Motor neuron (in vitro differentiated cells): ENCODE data around the gene SPATA33. TPM values are rescaled to one million over a fixed set of nuclear protein-coding genes. Genes with fewer than 3 reads are reported as not detected.
"Not testable (repeated sequence)": the region's sequence is repeated elsewhere in the genome, so short reads cannot be mapped to it uniquely, and the experiment has no call there.

Experiments
- ATAC-seq, 8 experiments: fragments of 200-7000 bp; cut with Tn5 transposase; replicated peaks in 6 of 8; 2 replicates each; pipeline ENCODE4 v1.8.0; 2021; ENCODE audit warnings: mild to moderate bottlenecking in 8 of 8, moderate library complexity in 8 of 8
- H3K27ac ChIP-seq, 2 donors: fragments of 250-450 bp; sonication (Bioruptor Pico); 2 replicates each; pipeline ENCODE4 v1.9.0; 2021; ENCODE audit warnings: antibody characterized with exemption in 2 of 2, mild to moderate bottlenecking in 2 of 2, moderate library complexity in 1 of 2
- H3K4me1 ChIP-seq, 2 donors: fragments of 250-450 bp; sonication (Bioruptor Pico); replicated peaks in 1 of 2; 2 replicates each; pipeline ENCODE4 v1.6.1; 2021; ENCODE audit warnings: antibody characterized with exemption in 2 of 2, mild to moderate bottlenecking in 2 of 2, moderate library complexity in 1 of 2
- H3K4me3 ChIP-seq, 5 donors: fragments of 250-450 bp; sonication (Bioruptor Pico); 2 replicates each; pipeline ENCODE4 v1.9.0; 2021; ENCODE audit warnings: antibody characterized with exemption in 5 of 5, mild to moderate bottlenecking in 5 of 5, moderate library complexity in 4 of 5
- WGBS, 10 experiments: fragments of 450-650 bp; shearing (Covaris generic); methylation state at CpG; one replicate each; pipeline ENCODE4 v1.0.0; 2022; 5-methylcytosine and 5-hydroxymethylcytosine counted together
- in situ Hi-C, 9 experiments: fragments of 400-800 bp; cut with MboI; loops; one replicate each; pipeline ENCODE4 v1.15.0; 2021; ENCODE audit warnings: low sequenced_read_pairs in 9 of 9, low pct_unique_long_range_greater_than_20kb in 2 of 9; ENCODE audit not compliant: unreplicated experiment in 9 of 9
- total RNA-seq, 8 experiments: library from RNA; unstranded; fragments of 300-600 nt; gene quantifications; 2 replicates each; pipeline versions ENCODE4 v1.2.3 to v1.2.4, GENCODE V29; 2022

Gene SPATA33
- total RNA-seq, 8 experiments from 2014 or later = 4.3 to 22.4 (median 7.6) TPM

- WGBS, 10 experiments = 60 to 100% (median 72%) methylated on average over 1 to 8 of the region's 32 CpGs; no CpG with 5 or more reads in 4 of the 10 experiments
- in situ Hi-C loops = no loop called here
- Histone ChIP-seq H3K4me1 (peaks cover 13 to 15% of the 10 kb centered on the region in 2 donors), H3K27ac (no peak overlapping the region), H3K4me3 (peak overlapping the region; percentile 71 to 95 (median 81))
- no peak for ATAC-seq
Observed at GRCh38 chr16:89656435-89657121, 1.1 kb upstream of the SPATA33 start.

DNA sequence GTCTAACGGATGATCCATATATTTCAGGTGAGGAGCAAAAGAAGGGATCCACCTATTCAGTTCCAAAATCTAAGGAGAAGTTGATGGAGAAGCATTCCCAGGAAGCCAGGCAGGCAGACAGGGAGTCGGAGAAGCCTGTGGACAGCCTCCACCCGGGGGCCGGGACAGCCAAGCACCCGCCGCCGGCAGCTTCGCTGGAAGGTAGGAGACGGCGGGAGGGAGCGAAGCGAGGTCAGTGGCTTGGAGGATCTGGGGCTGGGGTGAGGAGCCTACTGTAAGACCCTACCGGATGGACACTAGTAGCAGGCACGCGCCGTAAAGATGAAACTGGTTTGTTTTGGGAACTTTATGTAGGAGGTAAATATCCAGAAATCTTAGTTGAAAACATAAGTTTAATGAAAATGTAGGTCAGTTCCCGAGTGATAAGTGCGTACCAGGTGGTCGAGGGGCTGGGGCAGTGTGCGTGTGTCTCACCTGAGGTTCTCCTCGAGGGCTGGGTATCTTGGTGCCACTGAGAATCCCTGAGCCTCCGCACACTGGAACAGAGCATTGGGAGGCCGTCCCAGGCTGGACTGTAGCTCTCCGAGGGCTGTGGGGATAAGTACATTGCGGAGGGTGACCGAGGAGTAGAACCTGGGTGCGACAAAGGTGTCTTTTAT, 714 bp downstream of the SPATA33 start:
- H3K4me1 ChIP-seq = peaks cover 13 to 15% of the 10 kb centered on the region in 2 donors
- peak overlapping the region; percentile 28 to 83 for H3K27ac ChIP-seq
- H3K4me3 ChIP-seq = peak overlapping the region; percentile 71 to 95 (median 81)
- WGBS, 10 experiments = 5 to 80% (median 18%) methylated on average over 1 to 22 of the region's 27 CpGs; no CpG with 5 or more reads in 2 of the 10 experiments
- in situ Hi-C loops = no loop called here
- peak; percentile 14 to 29 (median 24) for ATAC-seq

GRCh38 chr16:89660146-89660545, 2.5 kb downstream of the SPATA33 start:
- peaks cover 13 to 15% of the 10 kb centered on the region in 2 donors for H3K4me1 ChIP-seq
- H3K27ac ChIP-seq = no peak overlapping the region
- H3K4me3 ChIP-seq = no peak overlapping the region
- in situ Hi-C loops = no loop called here
- ATAC-seq = no peak
- WGBS, 10 experiments = 88 to 100% (median 92%) methylated on average over 1 to 6 of the region's 7 CpGs; no CpG with 5 or more reads in 5 of the 10 experiments

DNA sequence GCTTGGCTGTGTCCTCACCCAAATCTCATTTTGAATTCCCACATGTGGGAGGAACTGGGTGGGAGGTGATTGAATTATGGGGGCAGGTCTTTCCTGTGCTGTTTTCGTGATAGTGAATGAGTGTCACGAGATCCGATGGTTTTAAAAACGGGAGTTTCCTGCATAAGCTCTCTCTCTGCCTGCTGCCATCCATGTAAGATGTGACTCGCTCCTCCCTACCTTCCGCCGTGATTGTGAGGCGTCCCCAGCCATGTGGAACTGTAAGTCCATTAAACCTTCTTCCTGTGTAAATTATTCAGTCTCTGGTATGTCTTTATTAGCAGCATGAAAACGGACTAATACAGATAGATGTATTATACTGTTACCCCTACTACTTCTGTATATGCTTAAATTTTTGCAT, 3.6 kb downstream of the SPATA33 start:
- ATAC-seq = no peak
- in situ Hi-C loops = no loop called here
- Histone ChIP-seq H3K4me1 (peaks cover 13% of the 10 kb centered on the region in 2 donors), H3K27ac (no peak overlapping the region), H3K4me3 (no peak overlapping the region)
- 84 to 100% (median 100%) methylated on average over 2 to 7 of the region's 9 CpGs; no CpG with 5 or more reads in 2 of the 10 experiments for WGBS, 10 experiments

GRCh38 chr16:89664238-89664637, 6.6 kb downstream of the SPATA33 start:
- H3K4me3 ChIP-seq, in situ Hi-C loops, H3K4me1 ChIP-seq, H3K27ac ChIP-seq: not testable (repeated sequence)
- WGBS, 10 experiments = 40 to 90% (median 82%) methylated on average over 1 to 7 of the region's 11 CpGs; no CpG with 5 or more reads in 6 of the 10 experiments
- ATAC-seq = peak in 3 of 8 experiments; percentile 30 to 61 (median 59)

DNA sequence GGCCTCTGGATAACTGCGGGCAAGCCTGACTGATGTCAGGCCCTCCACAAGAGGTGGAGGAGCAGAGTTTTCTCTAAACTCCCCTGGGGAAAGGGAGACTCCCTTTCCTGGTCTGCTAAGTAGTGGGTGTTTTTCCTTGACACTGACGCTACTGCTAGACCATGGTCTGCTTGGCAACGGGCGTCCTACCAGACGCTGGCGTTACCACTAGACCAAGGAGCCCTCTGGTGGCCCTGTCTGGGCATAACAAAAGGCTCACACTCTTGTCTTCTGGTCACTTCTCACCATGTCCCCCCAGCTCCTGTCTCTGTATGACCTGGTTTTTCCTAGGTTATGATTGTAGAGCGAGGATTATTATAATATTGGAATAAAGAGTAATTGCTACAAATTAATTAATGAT, 9.4 kb downstream of the SPATA33 start:
- H3K27ac ChIP-seq, H3K4me1 ChIP-seq, H3K4me3 ChIP-seq, ATAC-seq, in situ Hi-C loops: not testable (repeated sequence)
- 24 to 100% (median 52%) methylated on average over 1 to 4 of the region's 7 CpGs; no CpG with 5 or more reads in 5 of the 10 experiments for WGBS, 10 experiments

DNA sequence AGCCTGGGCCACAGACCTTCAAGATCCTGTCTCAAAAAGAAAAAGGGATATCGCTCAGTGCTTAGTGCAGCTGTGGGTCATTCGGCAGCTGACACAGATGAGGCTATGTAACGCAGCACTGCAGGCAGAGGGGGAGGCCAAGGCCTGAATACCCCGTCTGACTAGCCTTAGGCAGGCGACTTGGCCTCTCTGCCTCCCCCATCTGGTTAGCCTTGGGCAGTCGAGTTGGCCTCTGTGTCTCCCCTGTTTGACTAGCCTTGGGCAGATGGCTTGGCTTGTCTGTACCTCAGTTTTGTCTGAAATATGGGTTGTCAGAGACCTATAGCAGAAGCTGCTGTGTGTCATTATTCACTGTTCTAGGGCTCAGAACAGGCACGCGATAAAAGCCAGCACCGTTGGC, 10.0 kb downstream of the SPATA33 start:
- ATAC-seq = no peak
- Histone ChIP-seq H3K4me1 (no peaks in the 10 kb centered on the region), H3K4me3 (no peak overlapping the region), H3K27ac (no peak overlapping the region)
- in situ Hi-C loops = no loop called here
- WGBS, 10 experiments = 60 to 100% (median 80%) methylated on average over 1 to 5 of the region's 9 CpGs; no CpG with 5 or more reads in 5 of the 10 experiments

GRCh38 chr16:89668790-89669158, 11.1 kb downstream of the SPATA33 start:
- H3K4me1 ChIP-seq = no peaks in the 10 kb centered on the region
- no peak overlapping the region for H3K4me3 ChIP-seq
- WGBS, 10 experiments = 60 to 100% (median 80%) methylated on average over 1 to 5 of the region's 5 CpGs; no CpG with 5 or more reads in 5 of the 10 experiments
- no peak for ATAC-seq
- in situ Hi-C loops = no loop called here
- H3K27ac ChIP-seq = no peak overlapping the region

DNA sequence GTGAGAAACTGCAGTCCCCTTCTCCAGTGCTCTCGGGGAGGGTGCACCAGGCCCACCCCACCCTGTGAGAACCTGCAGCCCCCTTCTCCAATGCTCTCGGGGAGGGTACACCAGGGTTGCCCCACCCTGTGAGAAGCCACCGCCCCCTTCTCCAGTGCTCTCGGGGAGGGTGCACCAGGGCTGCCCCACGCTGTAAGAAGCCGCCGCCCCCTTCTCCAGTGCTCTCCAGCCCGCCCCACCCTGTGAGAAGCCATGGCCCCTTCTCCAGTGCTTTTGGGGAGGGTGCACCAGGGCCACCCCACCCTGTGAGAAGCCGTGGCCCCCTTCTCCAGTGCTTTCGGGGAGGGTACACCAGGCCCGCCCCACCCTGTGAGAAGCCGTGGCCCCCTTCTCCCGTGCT, 12.1 kb downstream of the SPATA33 start:
- no peak overlapping the region for H3K27ac ChIP-seq
- H3K4me3 ChIP-seq = no peak overlapping the region
- H3K4me1 ChIP-seq = no peaks in the 10 kb centered on the region
- peak in 3 of 8 experiments; percentile 12 to 34 (median 16) for ATAC-seq
- WGBS, 10 experiments = no CpG with 5 or more reads among the region's 13 CpGs
- in situ Hi-C loops = no loop called here

GRCh38 chr16:89670496-89671431, 13.1 kb downstream of the SPATA33 start:
- peak in 1 of 8 experiments; percentile 18 for ATAC-seq
- in situ Hi-C loops = no loop called here
- Histone ChIP-seq H3K27ac (no peak overlapping the region), H3K4me3 (no peak overlapping the region), H3K4me1 (no peaks in the 10 kb centered on the region)
- 40 to 100% (median 90%) methylated on average over 1 to 8 of the region's 10 CpGs; no CpG with 5 or more reads in 2 of the 10 experiments for WGBS, 10 experiments

- ATAC-seq, H3K4me3 ChIP-seq, H3K27ac ChIP-seq, in situ Hi-C loops, H3K4me1 ChIP-seq: not testable (repeated sequence)
- WGBS, 10 experiments = 100% methylated on average over 2 of the region's 4 CpGs; no CpG with 5 or more reads in 9 of the 10 experiments
Observed at GRCh38 chr16:89671565-89671964, 13.9 kb downstream of the SPATA33 start.

DNA sequence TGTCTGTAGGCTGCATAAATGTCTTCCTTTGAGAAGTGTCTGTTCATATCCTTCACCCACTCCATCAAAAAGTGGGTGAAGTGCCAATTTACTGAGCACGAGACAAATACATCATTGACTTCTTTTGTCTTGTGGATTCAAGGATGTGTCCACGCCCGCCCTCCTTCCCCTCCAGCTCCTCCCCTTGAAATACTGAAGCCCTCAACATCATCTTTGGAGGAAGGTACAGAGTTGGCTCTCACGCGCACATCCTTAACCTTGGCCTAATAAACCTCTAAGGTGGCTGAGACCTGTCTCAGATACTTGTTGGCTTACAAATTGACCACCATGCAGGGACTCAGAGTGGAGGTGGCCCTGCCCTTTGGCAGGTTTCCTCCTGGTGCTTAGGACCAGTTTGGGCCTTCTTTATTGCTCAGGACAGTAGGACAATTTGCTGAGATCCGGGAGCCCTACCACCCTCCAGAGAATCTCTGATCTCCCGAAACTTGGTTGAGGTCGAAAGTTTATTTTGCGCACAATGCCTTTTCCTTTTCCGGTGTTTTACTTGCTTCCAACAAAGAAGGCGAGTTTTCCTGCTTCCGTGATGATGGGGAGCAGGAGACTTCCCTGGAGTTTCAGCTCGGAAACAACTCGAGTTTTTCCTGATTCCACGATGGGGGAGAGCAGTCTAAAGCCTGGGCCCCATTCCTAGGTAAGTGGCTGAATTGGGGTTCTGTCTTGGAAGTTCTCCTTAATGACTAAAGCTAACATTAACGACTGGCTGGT, 14.7 kb downstream of the SPATA33 start:
- Histone ChIP-seq H3K4me3 (no peak overlapping the region), H3K4me1 (no peaks in the 10 kb centered on the region), H3K27ac (no peak overlapping the region)
- ATAC-seq = no peak
- WGBS, 10 experiments = 48 to 100% (median 88%) methylated on average over 1 to 13 of the region's 16 CpGs; no CpG with 5 or more reads in 1 of the 10 experiments
- in situ Hi-C loops = no loop called here
